T-helper 1 cell treated with Interleukin-12 subunit alpha and Interleukin-12 subunit beta and Interleukin-4 antibody, amounts not matched to agents 30 ng/mL and 1 ng/mL, for 36 hours (primary cell): ENCODE results near the gene ARHGAP26. TPM values are rescaled to one million over a fixed set of nuclear protein-coding genes. Genes with fewer than 3 reads are reported as not detected.

ENCODE experiments used
- intact Hi-C: fragments of 100-400 bp; cut with micrococcal nuclease; formaldehyde crosslinking; loops from one replicate; pipeline ENCODE4 v1.15.1; 2024
- total RNA-seq: library from RNA; stranded (reverse); gene quantifications from 2 replicates; pipeline ENCODE4 v1.2.3, GENCODE V29; 2022

The ARHGAP26 gene
- 28.8 and 31.8 TPM in 2 replicates for total RNA-seq

GRCh38 chr5:142769793-142770649 lies at the start of gene ARHGAP26:
TSS of gene ARHGAP26 (plus strand) at chr5:142770377. CDS start at chr5:142770762, 385 bp downstream.
- intact Hi-C loops = loop anchor here (1.0 to 5.0 kb wide), 16 partner anchors 13 to 1419 kb away; partner anchors contain the start of genes DELE1, KCTD16, RNF14 and YIPF5

- intact Hi-C loops = no loop called here
Observed at GRCh38 chr5:142720641-142721271, 49.4 kb upstream of the ARHGAP26 start.

- intact Hi-C loops = no loop called here
Observed at GRCh38 chr5:142722146-142722545, 48.0 kb upstream of the ARHGAP26 start.

GRCh38 chr5:142722896-142723295 lies 47.3 kb upstream of the ARHGAP26 start:
- intact Hi-C loops = no loop called here

- intact Hi-C loops = no loop called here
Observed at GRCh38 chr5:142724821-142725220, 45.4 kb upstream of the ARHGAP26 start.

GRCh38 chr5:142725231-142726187 lies 44.7 kb upstream of the ARHGAP26 start:
- intact Hi-C loops = no loop called here

GRCh38 chr5:142726188-142726731 lies 43.9 kb upstream of the ARHGAP26 start:
- intact Hi-C loops = no loop called here

GRCh38 chr5:142727735-142728047 lies 42.5 kb upstream of the ARHGAP26 start:
- intact Hi-C loops = no loop called here

GRCh38 chr5:142735323-142736246 lies 34.6 kb upstream of the ARHGAP26 start:
- intact Hi-C loops = no loop called here

GRCh38 chr5:142736247-142736632 lies 33.9 kb upstream of the ARHGAP26 start:
- intact Hi-C loops = no loop called here

GRCh38 chr5:142737179-142737578 lies 33.0 kb upstream of the ARHGAP26 start:
- intact Hi-C loops = no loop called here

- intact Hi-C loops = loop anchor here (10.0 kb wide), 2 partner anchors 384 to 1224 kb away; no protein-coding TSS in a partner anchor
Observed at GRCh38 chr5:142740474-142741242, 29.5 kb upstream of the ARHGAP26 start.

GRCh38 chr5:142743592-142744441 lies 26.4 kb upstream of the ARHGAP26 start:
- intact Hi-C loops = loop anchor here (10.0 kb wide), 2 partner anchors 381 to 1221 kb away; no protein-coding TSS in a partner anchor

- intact Hi-C loops = loop anchor here (10.0 kb wide), 2 partner anchors 380 to 1220 kb away; no protein-coding TSS in a partner anchor
Observed at GRCh38 chr5:142745268-142745667, 24.9 kb upstream of the ARHGAP26 start.

GRCh38 chr5:142746532-142747433 lies 23.4 kb upstream of the ARHGAP26 start:
- intact Hi-C loops = loop anchor here (10.0 kb wide), 2 partner anchors 378 to 1218 kb away; no protein-coding TSS in a partner anchor

GRCh38 chr5:142748132-142748531 lies 22.0 kb upstream of the ARHGAP26 start:
- intact Hi-C loops = loop anchor here (1.0 to 10.0 kb wide), 6 partner anchors 21 to 1217 kb away; no protein-coding TSS in a partner anchor
